ENCODE data around the gene LPIN2.

DNA sequence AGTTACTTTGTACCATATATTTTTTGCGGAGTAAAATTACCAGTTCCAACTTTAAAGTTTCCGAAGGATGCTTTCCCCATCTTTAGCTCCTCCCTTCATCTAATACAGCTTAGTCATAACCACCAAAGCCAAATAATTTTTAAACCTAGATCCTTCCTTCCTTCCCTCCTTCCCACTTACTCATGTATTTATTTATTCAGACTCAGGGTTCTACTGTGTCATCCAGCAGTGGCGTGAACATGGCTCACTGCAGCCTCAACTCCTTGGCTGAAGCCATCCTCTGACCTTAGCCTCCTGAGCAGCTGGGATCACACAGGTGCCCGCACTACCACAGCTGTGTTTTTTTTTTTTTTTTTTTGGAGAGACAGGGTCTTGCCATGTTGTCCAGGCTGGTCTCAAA, 4.4 kb downstream of the LPIN2 start:
- TF ChIP-seq, protein P1, sequence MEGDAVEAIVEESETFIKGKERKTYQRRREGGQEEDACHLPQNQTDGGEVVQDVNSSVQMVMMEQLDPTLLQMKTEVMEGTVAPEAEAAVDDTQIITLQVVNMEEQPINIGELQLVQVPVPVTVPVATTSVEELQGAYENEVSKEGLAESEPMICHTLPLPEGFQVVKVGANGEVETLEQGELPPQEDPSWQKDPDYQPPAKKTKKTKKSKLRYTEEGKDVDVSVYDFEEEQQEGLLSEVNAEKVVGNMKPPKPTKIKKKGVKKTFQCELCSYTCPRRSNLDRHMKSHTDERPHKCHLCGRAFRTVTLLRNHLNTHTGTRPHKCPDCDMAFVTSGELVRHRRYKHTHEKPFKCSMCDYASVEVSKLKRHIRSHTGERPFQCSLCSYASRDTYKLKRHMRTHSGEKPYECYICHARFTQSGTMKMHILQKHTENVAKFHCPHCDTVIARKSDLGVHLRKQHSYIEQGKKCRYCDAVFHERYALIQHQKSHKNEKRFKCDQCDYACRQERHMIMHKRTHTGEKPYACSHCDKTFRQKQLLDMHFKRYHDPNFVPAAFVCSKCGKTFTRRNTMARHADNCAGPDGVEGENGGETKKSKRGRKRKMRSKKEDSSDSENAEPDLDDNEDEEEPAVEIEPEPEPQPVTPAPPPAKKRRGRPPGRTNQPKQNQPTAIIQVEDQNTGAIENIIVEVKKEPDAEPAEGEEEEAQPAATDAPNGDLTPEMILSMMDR (IDR thresholded peaks at IDR 0.05 in 2 of 3, conservative IDR thresholded peaks at IDR 0.05 in 1 of 3; ENCODE audit: borderline replicate concordance in 1 of 3, insufficient read depth in 1 of 3, low read depth in 2 of 3, low read length in 2 of 3): no peak
- no peak for TF ChIP-seq CEBPB (IDR thresholded peaks at IDR 0.05; ENCODE audit: low read depth)
- TF ChIP-seq, protein P2, sequence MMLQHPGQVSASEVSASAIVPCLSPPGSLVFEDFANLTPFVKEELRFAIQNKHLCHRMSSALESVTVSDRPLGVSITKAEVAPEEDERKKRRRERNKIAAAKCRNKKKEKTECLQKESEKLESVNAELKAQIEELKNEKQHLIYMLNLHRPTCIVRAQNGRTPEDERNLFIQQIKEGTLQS (IDR thresholded peaks at IDR 0.05): no peak
